ENCODE results near the gene SGCE.

The SGCE gene

GRCh38 chr7:94634502-94634901 is 21.4 kb downstream of the SGCE start:
- TF ChIP-seq CTCF (IDR thresholded peaks at IDR 0.05; ENCODE audit: low read depth, low read length): no peak
- no peak overlapping the region for H3K4me3 ChIP-seq (ENCODE audit: low read depth, low read length)

GRCh38 chr7:94633687-94634086 is 22.2 kb downstream of the SGCE start:
- H3K4me3 ChIP-seq (ENCODE audit: low read depth, low read length): no peak overlapping the region
- no peak for TF ChIP-seq CTCF (IDR thresholded peaks at IDR 0.05; ENCODE audit: low read depth, low read length)

GRCh38 chr7:94633014-94633341 is 23.0 kb downstream of the SGCE start:
- H3K4me3 ChIP-seq (ENCODE audit: low read depth, low read length): no peak overlapping the region
- TF ChIP-seq CTCF (IDR thresholded peaks at IDR 0.05; ENCODE audit: low read depth, low read length): no peak

- no peak for TF ChIP-seq CTCF (IDR thresholded peaks at IDR 0.05; ENCODE audit: low read depth, low read length)
- no peak overlapping the region; the same call in 1 of the 2 replicates for H3K4me3 ChIP-seq (ENCODE audit: low read depth, low read length)
Measured at GRCh38 chr7:94632338-94633013, 23.5 kb downstream of the SGCE start.

- no peak overlapping the region for H3K4me3 ChIP-seq (ENCODE audit: low read depth, low read length)
- TF ChIP-seq CTCF (IDR thresholded peaks at IDR 0.05; ENCODE audit: low read depth, low read length): no peak
Measured at GRCh38 chr7:94630855-94631254, 25.1 kb downstream of the SGCE start.

- no peak overlapping the region for H3K4me3 ChIP-seq (ENCODE audit: low read depth, low read length)
- TF ChIP-seq CTCF (IDR thresholded peaks at IDR 0.05; ENCODE audit: low read depth, low read length): no peak
Measured at GRCh38 chr7:94623820-94624219, 32.1 kb downstream of the SGCE start.

- TF ChIP-seq CTCF (IDR thresholded peaks at IDR 0.05; ENCODE audit: low read depth, low read length): no peak
- H3K4me3 ChIP-seq (ENCODE audit: low read depth, low read length): no peak overlapping the region
Measured at GRCh38 chr7:94621120-94621519, 34.8 kb downstream of the SGCE start.

Measured in WI38 (cell line).